SK-N-SH treated with all-trans-retinoic acid at 6 μM for 48 hours (cell line): ENCODE results near the gene EDC3.

Experiments
- ARNTL ChIP-seq: fragments of 450-650 bp; formaldehyde crosslinking; IDR thresholded peaks from 2 replicates; pipeline ENCODE4 v1.5.0; 2020; ENCODE audit warnings: low read depth, mild to moderate bottlenecking, moderate library complexity, borderline replicate concordance
- OSR1 ChIP-seq: fragments of 250-450 bp; sonication (Bioruptor Pico); IDR thresholded peaks from 2 replicates; pipeline ENCODE4 v1.8.0; 2022; ENCODE audit warnings: moderate library complexity, mild to moderate bottlenecking, inconsistent platforms
- RARB ChIP-seq: fragments of 250-450 bp; sonication (Bioruptor Pico); IDR thresholded peaks from 2 replicates; pipeline ENCODE4 v1.8.0; 2021; ENCODE audit warnings: mild to moderate bottlenecking, moderate library complexity
- SNAI2 ChIP-seq: fragments of 250-450 bp; sonication (Bioruptor Pico); IDR thresholded peaks from 2 replicates; pipeline ENCODE4 v1.5.0; 2020; ENCODE audit warnings: mild to moderate bottlenecking, moderate library complexity
- TCF4 ChIP-seq: fragments of 250-450 bp; sonication (Bioruptor Pico); IDR thresholded peaks from 2 replicates; pipeline ENCODE4 v1.8.0; 2021; ENCODE audit warnings: mild to moderate bottlenecking, moderate library complexity, borderline replicate concordance
- TOX ChIP-seq: fragments of 250-450 bp; sonication (Bioruptor Pico); IDR thresholded peaks from 2 replicates; pipeline ENCODE4 v1.8.0; 2021; ENCODE audit warnings: mild to moderate bottlenecking, moderate library complexity, borderline replicate concordance
- ZFP3 ChIP-seq: fragments of 250-450 bp; sonication (Bioruptor Pico); IDR thresholded peaks from 2 replicates; pipeline ENCODE4 v1.5.0; 2020; ENCODE audit warnings: mild to moderate bottlenecking, moderate library complexity
- ZFP30 ChIP-seq: fragments of 450-650 bp; formaldehyde crosslinking; IDR thresholded peaks from 2 replicates; pipeline ENCODE4 v1.5.0; 2022; ENCODE audit warnings: mild to moderate bottlenecking, moderate library complexity
- ZNF565 ChIP-seq: fragments of 450-650 bp; formaldehyde crosslinking; conservative IDR thresholded peaks from 2 replicates; pipeline ENCODE4 v1.5.0; 2020; ENCODE audit warnings: low read depth, mild to moderate bottlenecking, moderate library complexity
- ZNF8 ChIP-seq: fragments of 450-650 bp; formaldehyde crosslinking; IDR thresholded peaks from 2 replicates; pipeline ENCODE4 v1.5.0; 2020; ENCODE audit warnings: mild to moderate bottlenecking, moderate library complexity
- TF ChIP-seq, protein P1 (sequence below): fragments of 250-450 bp; sonication (Bioruptor Pico); IDR thresholded peaks from 2 replicates; pipeline ENCODE4 v1.8.0; 2020; ENCODE audit warnings: mild to moderate bottlenecking, moderate library complexity, borderline replicate concordance
- TF ChIP-seq, protein P2 (sequence below): fragments of 250-450 bp; sonication (Bioruptor Pico); IDR thresholded peaks from 2 replicates; pipeline ENCODE4 v1.5.1; 2021; ENCODE audit warnings: mild to moderate bottlenecking, moderate library complexity
- TF ChIP-seq, protein P3 (sequence below): fragments of 250-450 bp; sonication (Bioruptor Pico); IDR thresholded peaks from 2 replicates; pipeline ENCODE4 v1.8.0; 2021; ENCODE audit warnings: low read depth, mild to moderate bottlenecking, moderate library complexity, borderline replicate concordance

- no peak for TF ChIP-seq ZFP3 (CRISPR knock-in tag)
- no peak for TF ChIP-seq SNAI2 (CRISPR knock-in tag)
- TF ChIP-seq ZNF565 (CRISPR knock-in tag) = no peak
- TF ChIP-seq, protein P1, sequence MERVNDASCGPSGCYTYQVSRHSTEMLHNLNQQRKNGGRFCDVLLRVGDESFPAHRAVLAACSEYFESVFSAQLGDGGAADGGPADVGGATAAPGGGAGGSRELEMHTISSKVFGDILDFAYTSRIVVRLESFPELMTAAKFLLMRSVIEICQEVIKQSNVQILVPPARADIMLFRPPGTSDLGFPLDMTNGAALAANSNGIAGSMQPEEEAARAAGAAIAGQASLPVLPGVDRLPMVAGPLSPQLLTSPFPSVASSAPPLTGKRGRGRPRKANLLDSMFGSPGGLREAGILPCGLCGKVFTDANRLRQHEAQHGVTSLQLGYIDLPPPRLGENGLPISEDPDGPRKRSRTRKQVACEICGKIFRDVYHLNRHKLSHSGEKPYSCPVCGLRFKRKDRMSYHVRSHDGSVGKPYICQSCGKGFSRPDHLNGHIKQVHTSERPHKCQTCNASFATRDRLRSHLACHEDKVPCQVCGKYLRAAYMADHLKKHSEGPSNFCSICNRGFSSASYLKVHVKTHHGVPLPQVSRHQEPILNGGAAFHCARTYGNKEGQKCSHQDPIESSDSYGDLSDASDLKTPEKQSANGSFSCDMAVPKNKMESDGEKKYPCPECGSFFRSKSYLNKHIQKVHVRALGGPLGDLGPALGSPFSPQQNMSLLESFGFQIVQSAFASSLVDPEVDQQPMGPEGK (CRISPR knock-in tag) = no peak
- TF ChIP-seq, protein P2, sequence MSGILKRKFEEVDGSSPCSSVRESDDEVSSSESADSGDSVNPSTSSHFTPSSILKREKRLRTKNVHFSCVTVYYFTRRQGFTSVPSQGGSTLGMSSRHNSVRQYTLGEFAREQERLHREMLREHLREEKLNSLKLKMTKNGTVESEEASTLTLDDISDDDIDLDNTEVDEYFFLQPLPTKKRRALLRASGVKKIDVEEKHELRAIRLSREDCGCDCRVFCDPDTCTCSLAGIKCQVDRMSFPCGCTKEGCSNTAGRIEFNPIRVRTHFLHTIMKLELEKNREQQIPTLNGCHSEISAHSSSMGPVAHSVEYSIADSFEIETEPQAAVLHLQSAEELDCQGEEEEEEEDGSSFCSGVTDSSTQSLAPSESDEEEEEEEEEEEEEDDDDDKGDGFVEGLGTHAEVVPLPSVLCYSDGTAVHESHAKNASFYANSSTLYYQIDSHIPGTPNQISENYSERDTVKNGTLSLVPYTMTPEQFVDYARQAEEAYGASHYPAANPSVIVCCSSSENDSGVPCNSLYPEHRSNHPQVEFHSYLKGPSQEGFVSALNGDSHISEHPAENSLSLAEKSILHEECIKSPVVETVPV (CRISPR knock-in tag) = no peak
- TF ChIP-seq ARNTL (CRISPR knock-in tag) = no peak
- no peak for TF ChIP-seq ZFP30 (CRISPR knock-in tag)
- TF ChIP-seq TOX (CRISPR knock-in tag) = no peak
- TF ChIP-seq ZNF8 (CRISPR knock-in tag) = no peak
- no peak for TF ChIP-seq OSR1 (CRISPR knock-in tag)
- no peak for TF ChIP-seq TCF4 (CRISPR knock-in tag)
- TF ChIP-seq, protein P3, sequence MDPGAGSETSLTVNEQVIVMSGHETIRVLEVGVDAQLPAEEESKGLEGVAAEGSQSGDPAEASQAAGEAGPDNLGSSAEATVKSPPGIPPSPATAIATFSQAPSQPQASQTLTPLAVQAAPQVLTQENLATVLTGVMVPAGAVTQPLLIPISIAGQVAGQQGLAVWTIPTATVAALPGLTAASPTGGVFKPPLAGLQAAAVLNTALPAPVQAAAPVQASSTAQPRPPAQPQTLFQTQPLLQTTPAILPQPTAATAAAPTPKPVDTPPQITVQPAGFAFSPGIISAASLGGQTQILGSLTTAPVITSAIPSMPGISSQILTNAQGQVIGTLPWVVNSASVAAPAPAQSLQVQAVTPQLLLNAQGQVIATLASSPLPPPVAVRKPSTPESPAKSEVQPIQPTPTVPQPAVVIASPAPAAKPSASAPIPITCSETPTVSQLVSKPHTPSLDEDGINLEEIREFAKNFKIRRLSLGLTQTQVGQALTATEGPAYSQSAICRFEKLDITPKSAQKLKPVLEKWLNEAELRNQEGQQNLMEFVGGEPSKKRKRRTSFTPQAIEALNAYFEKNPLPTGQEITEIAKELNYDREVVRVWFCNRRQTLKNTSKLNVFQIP (CRISPR knock-in tag) = no peak
- no peak for TF ChIP-seq RARB (CRISPR knock-in tag)
Measured at GRCh38 chr15:74593122-74593521, 102.7 kb downstream of the EDC3 start.
